Left ventricle myocardium inferior (tissue), 1 donor: ENCODE data around the gene EPOP. TPM values are rescaled to one million over a fixed set of nuclear protein-coding genes. Genes with fewer than 3 reads are reported as not detected.

ENCODE experiments used
- DNase-seq: peaks from one replicate; pipeline ENCODE4 v3.0.0-alpha.2; 2020
- H3K27ac ChIP-seq: fragments of 200-600 bp; replicated peaks from 2 replicates; pipeline ENCODE4 v1.8.0; 2021
- H3K27me3 ChIP-seq: fragments of 200-600 bp; 2 replicates; pipeline ENCODE4 v1.8.0; 2021; ENCODE audit warnings: low read depth
- H3K36me3 ChIP-seq: fragments of 200-600 bp; 2 replicates; pipeline ENCODE4 v1.8.0; 2021
- H3K4me1 ChIP-seq: fragments of 200-600 bp; 2 replicates; pipeline ENCODE4 v1.8.0; 2021
- H3K4me3 ChIP-seq: fragments of 200-600 bp; 2 replicates; pipeline ENCODE4 v1.8.0; 2021; ENCODE audit warnings: mild to moderate bottlenecking, moderate library complexity
- H3K9me3 ChIP-seq: fragments of 200-600 bp; replicated peaks from 2 replicates; pipeline ENCODE4 v1.8.0; 2021
- intact Hi-C: fragments of 100-400 bp; cut with micrococcal nuclease; formaldehyde crosslinking; loops from one replicate; pipeline ENCODE4 v1.11.0; 2022
- total RNA-seq: library from RNA; stranded (reverse); fragmentation: NEBNext Ultra II Directional; extraction: Animal tissue kit (Norgen Biotek cat#: 25700); gene quantifications from one replicate; pipeline ENCODE4 v1.2.1, GENCODE V29; 2021
- TF ChIP-seq, protein P1 (sequence below): fragments of 200-600 bp; IDR thresholded peaks from 2 replicates; pipeline ENCODE4 v1.8.0; 2021; ENCODE audit warnings: antibody characterized with exemption, mild to moderate bottlenecking, borderline replicate concordance
- donor health status: DM: no; HTN: yes; CAD: no; lungs with severe emphysema.

Gene EPOP
- total RNA-seq, 1 donor from 2014 or later = 0.33 TPM

DNA sequence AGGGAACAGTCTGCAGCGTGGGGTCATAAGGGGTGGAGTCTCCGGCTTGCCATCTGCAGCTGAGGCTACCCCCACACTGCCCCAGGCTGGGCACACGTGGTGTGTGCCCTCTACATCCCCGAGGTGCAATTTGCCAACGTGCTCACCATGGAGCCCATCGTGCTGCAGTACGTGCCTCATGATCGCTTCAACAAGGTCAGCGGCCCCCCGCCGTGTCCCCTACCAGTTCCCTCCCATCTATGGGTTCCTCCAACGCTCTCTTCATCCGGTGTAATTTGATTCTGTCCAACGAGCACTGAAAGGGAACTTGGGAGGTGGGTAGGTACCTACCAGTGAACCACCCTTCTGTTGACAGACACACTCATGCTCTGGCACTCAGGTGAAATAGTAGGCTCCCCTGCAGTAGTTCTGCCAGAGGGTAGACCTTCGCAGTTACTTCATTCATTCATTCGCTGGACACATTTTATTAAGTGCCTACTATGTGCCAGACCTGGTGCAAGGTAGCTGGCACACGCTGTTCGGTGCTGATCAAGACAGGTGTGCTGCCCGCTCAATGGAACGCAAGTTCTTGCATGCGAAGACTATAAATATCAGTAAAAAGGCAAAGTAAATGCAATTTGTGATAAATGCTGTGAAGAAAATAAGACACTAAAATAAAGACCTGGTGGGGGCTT is 33.1 kb upstream of the EPOP start:
- Histone ChIP-seq H3K9me3 (no peaks in the 10 kb centered on the region), H3K27me3 (no peaks in the 10 kb centered on the region), H3K4me1 (peaks cover 89% of the 10 kb centered on the region), H3K27ac (no peak overlapping the region), H3K36me3 (peaks cover 48% of the 10 kb centered on the region), H3K4me3 (peak overlapping the region; percentile 96)
- TF ChIP-seq, protein P1, sequence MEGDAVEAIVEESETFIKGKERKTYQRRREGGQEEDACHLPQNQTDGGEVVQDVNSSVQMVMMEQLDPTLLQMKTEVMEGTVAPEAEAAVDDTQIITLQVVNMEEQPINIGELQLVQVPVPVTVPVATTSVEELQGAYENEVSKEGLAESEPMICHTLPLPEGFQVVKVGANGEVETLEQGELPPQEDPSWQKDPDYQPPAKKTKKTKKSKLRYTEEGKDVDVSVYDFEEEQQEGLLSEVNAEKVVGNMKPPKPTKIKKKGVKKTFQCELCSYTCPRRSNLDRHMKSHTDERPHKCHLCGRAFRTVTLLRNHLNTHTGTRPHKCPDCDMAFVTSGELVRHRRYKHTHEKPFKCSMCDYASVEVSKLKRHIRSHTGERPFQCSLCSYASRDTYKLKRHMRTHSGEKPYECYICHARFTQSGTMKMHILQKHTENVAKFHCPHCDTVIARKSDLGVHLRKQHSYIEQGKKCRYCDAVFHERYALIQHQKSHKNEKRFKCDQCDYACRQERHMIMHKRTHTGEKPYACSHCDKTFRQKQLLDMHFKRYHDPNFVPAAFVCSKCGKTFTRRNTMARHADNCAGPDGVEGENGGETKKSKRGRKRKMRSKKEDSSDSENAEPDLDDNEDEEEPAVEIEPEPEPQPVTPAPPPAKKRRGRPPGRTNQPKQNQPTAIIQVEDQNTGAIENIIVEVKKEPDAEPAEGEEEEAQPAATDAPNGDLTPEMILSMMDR = no peak
- DNase-seq = no peak
- intact Hi-C loops = no loop called here

DNA sequence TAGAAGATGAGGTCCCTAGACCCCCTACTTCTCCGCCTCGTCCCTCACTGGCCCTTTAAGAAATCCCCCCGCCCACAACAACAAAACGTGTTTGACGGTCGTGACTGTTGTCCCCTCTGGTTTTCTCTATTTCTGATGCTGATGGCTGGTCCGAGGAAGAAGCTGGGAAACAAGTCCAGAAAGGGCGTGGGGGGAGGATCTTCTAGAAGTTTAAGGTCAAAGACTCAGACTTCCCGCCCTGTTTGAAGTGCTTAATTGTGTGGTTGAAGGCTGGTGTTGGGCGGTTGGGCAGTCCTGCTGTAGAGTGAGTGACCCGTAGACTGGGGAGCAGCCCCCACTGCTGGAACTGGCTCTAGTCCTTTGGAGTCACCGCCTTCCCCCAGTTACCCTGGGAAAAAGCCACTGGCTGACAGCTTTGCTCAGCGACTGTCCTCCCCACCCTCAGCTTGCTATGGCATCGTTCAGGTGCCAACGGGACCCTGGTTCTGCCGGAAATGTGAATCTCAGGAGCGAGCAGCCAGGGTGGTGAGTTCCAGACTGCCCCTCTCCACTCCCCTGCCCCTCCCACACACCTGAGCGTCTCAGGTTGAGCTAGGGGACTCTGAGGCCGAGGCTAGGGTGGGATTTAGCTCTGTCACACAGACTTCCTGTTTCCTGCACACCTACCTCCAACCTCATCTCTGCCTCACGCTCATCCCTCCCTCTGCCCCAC is 31.9 kb upstream of the EPOP start:
- H3K36me3 ChIP-seq = peaks cover 36% of the 10 kb centered on the region
- peak overlapping the region; percentile 99 for H3K27ac ChIP-seq
- no peaks in the 10 kb centered on the region for H3K27me3 ChIP-seq
- peak overlapping the region; percentile 96 for H3K4me3 ChIP-seq
- no peaks in the 10 kb centered on the region for H3K9me3 ChIP-seq
- TF ChIP-seq, protein P1 = no peak
- intact Hi-C loops = no loop called here
- H3K4me1 ChIP-seq = peaks cover 86% of the 10 kb centered on the region
- no peak for DNase-seq

DNA sequence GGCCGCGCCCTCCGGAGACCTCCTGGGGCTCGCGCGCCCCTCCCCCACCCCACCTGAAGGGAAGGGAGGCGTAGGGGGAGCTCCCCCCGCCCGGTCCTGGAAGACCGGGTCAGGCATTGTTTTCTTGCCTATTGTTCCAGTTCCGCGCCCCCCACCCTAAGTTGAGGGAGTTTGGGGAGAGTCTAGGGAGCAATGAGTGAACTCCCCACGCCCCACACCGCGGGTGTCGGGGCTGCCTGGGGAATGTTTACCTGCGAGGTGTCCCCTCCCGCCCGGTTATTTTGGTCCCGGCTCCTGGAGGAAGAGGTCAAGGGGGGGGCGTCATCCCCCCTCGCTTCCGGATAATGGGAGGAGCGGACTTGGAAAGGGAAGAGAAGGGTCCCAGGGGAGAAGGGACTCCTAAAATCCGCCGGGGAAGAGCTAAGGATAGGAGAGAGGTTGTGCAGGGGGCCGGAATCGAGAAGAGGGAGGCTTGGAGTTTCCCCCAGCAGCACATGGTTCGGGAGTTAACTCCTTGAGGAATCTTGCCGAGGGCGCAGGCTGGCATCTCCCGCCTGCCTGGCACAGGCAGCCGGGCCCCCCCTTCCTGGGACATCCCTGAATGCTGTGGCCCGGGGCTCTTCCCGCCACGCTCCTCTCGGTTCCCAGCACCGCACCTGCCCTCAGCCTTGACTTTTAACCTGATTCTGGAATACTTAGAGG is 31.2 kb upstream of the EPOP start:
- peak; percentile 73 for DNase-seq

DNA sequence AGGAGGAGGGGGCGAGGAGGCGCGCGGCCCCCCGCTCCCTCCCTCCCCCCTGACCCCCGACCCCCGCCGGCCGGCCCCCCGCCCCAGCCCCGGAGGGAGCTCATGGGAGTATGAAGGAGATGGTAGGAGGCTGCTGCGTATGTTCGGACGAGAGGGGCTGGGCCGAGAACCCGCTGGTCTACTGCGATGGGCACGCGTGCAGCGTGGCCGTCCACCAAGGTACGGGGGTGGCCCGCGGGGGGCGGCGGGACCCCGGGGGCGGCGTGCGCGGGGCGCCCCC is 30.7 kb upstream of the EPOP start:
- peaks cover 83% of the 10 kb centered on the region for H3K4me1 ChIP-seq
- no peaks in the 10 kb centered on the region for H3K27me3 ChIP-seq
- intact Hi-C loops = no loop called here
- peak overlapping the region; percentile 96 for H3K4me3 ChIP-seq
- H3K27ac ChIP-seq = peak overlapping the region; percentile 99
- no peak for DNase-seq
- H3K36me3 ChIP-seq = peaks cover 27% of the 10 kb centered on the region
- TF ChIP-seq, protein P1 = no peak
- no peaks in the 10 kb centered on the region for H3K9me3 ChIP-seq

More for the DNA sequence above, 31.2 kb upstream of the EPOP start:
- peak overlapping the region; percentile 96 for H3K4me3 ChIP-seq
- peaks cover 31% of the 10 kb centered on the region for H3K36me3 ChIP-seq
- H3K27me3 ChIP-seq = no peaks in the 10 kb centered on the region
- intact Hi-C loops = no loop called here
- no peaks in the 10 kb centered on the region for H3K9me3 ChIP-seq
- peaks cover 86% of the 10 kb centered on the region for H3K4me1 ChIP-seq
- TF ChIP-seq, protein P1 = no peak
- peak overlapping the region; percentile 99 for H3K27ac ChIP-seq

DNA sequence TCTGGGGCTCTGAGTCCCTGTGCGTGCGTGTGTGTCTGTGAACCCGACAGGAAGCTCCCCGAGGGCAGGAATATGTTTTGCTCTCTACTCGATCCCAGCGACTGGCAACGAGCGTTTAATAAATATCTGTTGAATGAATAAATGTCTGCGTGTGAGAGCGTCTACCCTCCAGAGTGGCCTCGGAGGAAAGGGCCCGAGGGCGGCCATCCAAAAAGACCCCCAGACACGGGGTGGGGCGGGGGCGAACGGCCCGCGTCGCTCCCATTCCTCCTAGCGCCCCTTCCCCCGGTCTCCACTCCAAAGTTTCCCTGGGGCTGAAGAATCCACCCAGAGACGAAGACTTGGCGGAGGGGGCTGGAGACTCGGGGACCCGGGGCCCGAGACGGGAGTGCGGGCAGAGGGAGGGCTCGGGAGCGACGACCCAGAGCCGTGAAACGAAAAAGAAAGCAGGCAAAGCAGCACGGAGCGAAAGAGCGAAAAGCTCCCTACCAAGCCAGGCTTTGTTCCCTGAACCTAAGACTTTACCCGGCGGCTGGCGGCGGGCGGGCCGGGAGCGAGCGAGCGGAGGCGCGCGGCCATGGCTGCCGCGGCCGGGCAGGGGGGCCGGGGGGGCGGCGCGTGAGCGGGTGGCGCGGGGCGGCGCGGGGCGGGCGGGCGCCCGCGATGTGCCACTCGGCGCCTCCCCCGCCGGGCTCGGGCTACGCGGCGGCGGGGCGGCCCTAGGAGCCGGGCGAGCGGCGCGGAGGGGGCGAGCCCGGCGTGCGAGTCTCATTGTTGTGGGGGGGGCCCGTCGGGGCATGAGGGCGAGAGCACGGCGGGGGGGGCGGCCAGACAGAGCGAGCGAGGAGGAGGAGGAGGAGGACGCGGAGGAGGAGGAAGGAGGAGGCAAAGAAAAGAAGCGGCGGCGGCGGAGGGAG is 30.1 kb upstream of the EPOP start, which contains the start of gene MLLT6:
MLLT6 (plus strand) TSS at position 668 of the 917 bp plus-strand sequence. CDS start 360 bp downstream, outside the sequence.
- H3K9me3 ChIP-seq = no peaks in the 10 kb centered on the region
- TF ChIP-seq, protein P1 = no peak
- peak; percentile 82 for DNase-seq
- H3K4me1 ChIP-seq = peaks cover 77% of the 10 kb centered on the region
- intact Hi-C loops = no loop called here
- peak within 1 kb of the TSS; percentile 99 for H3K27ac ChIP-seq
- peaks cover 22% of the 10 kb centered on the region for H3K36me3 ChIP-seq
- H3K27me3 ChIP-seq = no peaks in the 10 kb centered on the region
- peak within 1 kb of the TSS; percentile 96 for H3K4me3 ChIP-seq
